A673 (cell line): Measurements from ENCODE around the gene ELK3. TPM values are rescaled to one million over a fixed set of nuclear protein-coding genes. Genes with fewer than 3 reads are reported as not detected.

Experiments
- BruUV-seq: library from RNA; stranded (reverse); fragments of 400-500 nt; replicated peaks from 2 replicates; lab custom pipeline; 2021; lab: Mats Ljungman, UMichigan
- CTCF ChIA-PET: fragments of 300-600 bp; sonication (Branson Sonifier 250); formaldehyde crosslinking; loops from one replicate; lab custom pipeline; 2022; ENCODE audit warnings: antibody characterized with exemption; lab: Charles Lee
- POLR2A ChIA-PET: fragments of 300-600 bp; sonication (Branson Sonifier 250); formaldehyde crosslinking; loops from one replicate; lab custom pipeline; 2022; ENCODE audit warnings: antibody characterized with exemption; ENCODE audit not compliant: low non-redundant PET; lab: Charles Lee
- DNase-seq: peaks from one replicate; pipeline ENCODE4 v3.0.0-alpha.2; 2015; ENCODE audit warnings: low spot score
- H3K27ac ChIP-seq: fragments of 200-600 bp; sonication (generic); 2 replicates; pipeline ENCODE4 v1.5.1; 2016; ENCODE audit warnings: mixed run types, low read depth, mild to moderate bottlenecking, mixed read lengths, antibody characterized with exemption, low read length; ENCODE audit not compliant: poor library complexity, severe bottlenecking
- H3K27me3 ChIP-seq: fragments of 200-600 bp; sonication (generic); replicated peaks from 2 replicates; pipeline ENCODE4 v1.6.1; 2017; ENCODE audit warnings: mixed run types, low read depth, mild to moderate bottlenecking, mixed read lengths, antibody characterized with exemption, low read length; ENCODE audit not compliant: insufficient read depth, poor library complexity
- H3K36me3 ChIP-seq: fragments of 200-600 bp; sonication (generic); 2 replicates; pipeline ENCODE4 v1.6.1; 2016; ENCODE audit warnings: mixed run types, mild to moderate bottlenecking, mixed read lengths, antibody characterized with exemption, low read length; ENCODE audit not compliant: insufficient read depth, poor library complexity, severe bottlenecking
- H3K4me1 ChIP-seq: fragments of 200-600 bp; sonication (generic); 2 replicates; pipeline ENCODE4 v1.6.1; 2017; ENCODE audit warnings: mixed run types, mild to moderate bottlenecking, mixed read lengths, antibody characterized with exemption, low read length; ENCODE audit not compliant: insufficient read depth, poor library complexity, severe bottlenecking
- H3K4me3 ChIP-seq: fragments of 200-600 bp; sonication (generic); 2 replicates; pipeline ENCODE4 v1.5.1; 2016; ENCODE audit warnings: low read depth, mixed run types, mild to moderate bottlenecking, mixed read lengths, low read length; ENCODE audit not compliant: poor library complexity, severe bottlenecking
- H3K9me3 ChIP-seq: fragments of 200-600 bp; sonication (generic); 2 replicates; pipeline ENCODE4 v1.6.1; 2016; ENCODE audit warnings: mixed run types, low read depth, mild to moderate bottlenecking, mixed read lengths, antibody characterized with exemption, low read length; ENCODE audit not compliant: poor library complexity, severe bottlenecking
- EZH2 ChIP-seq: fragments of 200-600 bp; sonication (generic); IDR thresholded peaks from 2 replicates; pipeline ENCODE4 v1.6.1; 2017; ENCODE audit warnings: borderline replicate concordance, low read depth, mild to moderate bottlenecking, mixed read lengths, antibody characterized with exemption, low read length; ENCODE audit not compliant: poor library complexity, severe bottlenecking
- intact Hi-C: fragments of 100-400 bp; cut with micrococcal nuclease; formaldehyde crosslinking; loops from one replicate; pipeline ENCODE4 v1.10.0; 2022; ENCODE audit not compliant: unreplicated experiment
- total RNA-seq: library from RNA; stranded (reverse); gene quantifications from 2 replicates; pipeline ENCODE4 v1.2.3, GENCODE V29; 2021
- TF ChIP-seq, protein P1 (sequence below): fragments of 300-800, 200-600 bp; sonication (generic); conservative IDR thresholded peaks from 2 replicates; pipeline ENCODE4 v1.5.1; 2017; ENCODE audit warnings: low read depth, mild to moderate bottlenecking, antibody characterized with exemption, low read length, moderate library complexity, mixed read lengths

The ELK3 gene
- total RNA-seq, 1 experiment from 2014 or later, result 62.1 TPM

- peaks cover 51% of the 10 kb centered on the region for H3K4me1 ChIP-seq
- no peak overlapping the region for H3K4me3 ChIP-seq
- intact Hi-C loops, result no loop called here
- no TSS peak for BruUV-seq
- no peaks in the 10 kb centered on the region for H3K36me3 ChIP-seq
- H3K9me3 ChIP-seq, result peaks cover 5% of the 10 kb centered on the region
- H3K27ac ChIP-seq, result no peak overlapping the region
- ChIA-PET CTCF (interaction anchor here (0.6 kb wide), 1 partner anchor 51 kb away, joined by 3 read pairs; no protein-coding TSS in a partner anchor), POLR2A (no interaction called here)
- H3K27me3 ChIP-seq, result no peaks in the 10 kb centered on the region
- no peak for TF ChIP-seq EZH2
- TF ChIP-seq, protein P1, sequence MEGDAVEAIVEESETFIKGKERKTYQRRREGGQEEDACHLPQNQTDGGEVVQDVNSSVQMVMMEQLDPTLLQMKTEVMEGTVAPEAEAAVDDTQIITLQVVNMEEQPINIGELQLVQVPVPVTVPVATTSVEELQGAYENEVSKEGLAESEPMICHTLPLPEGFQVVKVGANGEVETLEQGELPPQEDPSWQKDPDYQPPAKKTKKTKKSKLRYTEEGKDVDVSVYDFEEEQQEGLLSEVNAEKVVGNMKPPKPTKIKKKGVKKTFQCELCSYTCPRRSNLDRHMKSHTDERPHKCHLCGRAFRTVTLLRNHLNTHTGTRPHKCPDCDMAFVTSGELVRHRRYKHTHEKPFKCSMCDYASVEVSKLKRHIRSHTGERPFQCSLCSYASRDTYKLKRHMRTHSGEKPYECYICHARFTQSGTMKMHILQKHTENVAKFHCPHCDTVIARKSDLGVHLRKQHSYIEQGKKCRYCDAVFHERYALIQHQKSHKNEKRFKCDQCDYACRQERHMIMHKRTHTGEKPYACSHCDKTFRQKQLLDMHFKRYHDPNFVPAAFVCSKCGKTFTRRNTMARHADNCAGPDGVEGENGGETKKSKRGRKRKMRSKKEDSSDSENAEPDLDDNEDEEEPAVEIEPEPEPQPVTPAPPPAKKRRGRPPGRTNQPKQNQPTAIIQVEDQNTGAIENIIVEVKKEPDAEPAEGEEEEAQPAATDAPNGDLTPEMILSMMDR, result no peak
- DNase-seq, result no peak
Observed at GRCh38 chr12:96208346-96208745, 14.2 kb downstream of the ELK3 start.

DNA sequence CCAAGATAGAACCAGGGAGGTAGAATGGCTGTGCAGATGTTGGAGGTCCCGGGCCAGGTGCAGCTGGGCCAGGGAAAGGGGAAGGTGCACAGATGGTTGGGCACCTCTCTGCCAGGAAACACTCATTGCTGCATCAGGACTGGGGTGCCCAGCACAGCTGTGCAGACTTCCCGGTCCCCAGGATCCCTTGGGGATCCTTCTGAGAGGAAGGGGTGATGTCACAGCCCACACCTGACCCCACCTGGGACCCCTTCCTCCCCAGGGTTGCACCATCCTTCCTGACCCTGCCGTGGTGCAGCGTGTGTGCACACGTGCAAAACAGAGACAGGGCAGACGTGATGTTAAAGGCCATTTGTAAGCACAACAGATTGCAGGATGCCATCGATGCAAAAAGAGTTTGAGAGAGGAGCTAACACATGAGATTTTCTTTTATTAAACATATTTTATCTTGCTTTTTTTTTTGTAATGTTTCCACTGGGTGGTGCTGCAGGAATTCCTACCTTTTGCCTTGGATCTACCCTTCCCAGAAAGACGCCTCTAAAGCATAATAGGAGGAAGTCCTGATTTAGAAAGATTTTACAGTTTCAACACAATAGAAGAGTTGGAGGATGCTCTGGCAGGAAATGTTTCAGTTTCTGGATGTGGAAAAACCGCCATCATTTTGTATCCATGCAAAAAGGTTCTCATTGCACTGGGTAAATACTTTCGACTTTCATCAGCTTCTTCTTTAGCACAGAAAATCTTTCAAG is 14.8 kb downstream of the ELK3 start:
- Histone ChIP-seq H3K4me3 (no peak overlapping the region), H3K27ac (no peak overlapping the region), H3K4me1 (peaks cover 51% of the 10 kb centered on the region), H3K36me3 (no peaks in the 10 kb centered on the region), H3K9me3 (peaks cover 4% of the 10 kb centered on the region), H3K27me3 (no peaks in the 10 kb centered on the region)
- BruUV-seq, result no TSS peak
- DNase-seq, result no peak
- POLR2A ChIA-PET, result no interaction called here
- CTCF ChIA-PET, result interaction anchor here (0.6 kb wide), 1 partner anchor 52 kb away, joined by 3 read pairs; no protein-coding TSS in a partner anchor
- intact Hi-C loops, result no loop called here
- TF ChIP-seq, protein P1, result peak; percentile 32; the same call in 1 of the 2 replicates
- no peak for TF ChIP-seq EZH2

DNA sequence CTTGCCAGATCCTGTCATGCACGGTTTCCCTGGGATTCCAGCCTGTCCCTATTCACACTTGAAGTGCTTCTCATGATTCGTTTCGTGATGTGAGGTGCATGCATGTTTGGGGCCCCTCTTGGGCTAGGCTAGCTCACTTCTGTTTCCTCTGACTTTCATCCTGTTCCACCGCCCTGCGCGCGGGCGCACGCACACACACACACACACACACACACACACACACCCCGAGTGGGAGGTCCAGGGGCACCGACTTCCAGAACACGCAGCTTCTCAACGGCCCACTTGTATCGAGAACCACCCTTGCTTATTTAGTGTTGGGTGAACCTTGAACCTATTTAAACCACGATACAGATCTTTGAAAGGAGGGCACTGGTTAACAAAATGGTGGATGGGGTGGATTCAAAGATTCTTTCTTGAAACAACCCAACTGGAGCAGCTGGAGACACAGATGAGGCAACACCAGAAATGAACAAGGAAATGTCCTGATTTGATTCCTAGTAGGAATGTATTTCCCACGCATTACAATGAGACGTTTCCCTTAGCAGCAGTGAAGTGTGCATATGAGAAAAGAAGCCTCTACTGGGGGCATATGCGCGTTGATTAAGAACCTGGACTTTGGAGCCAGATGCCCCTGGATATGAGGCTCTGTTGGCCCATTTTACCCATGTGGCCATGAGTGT is 16.3 kb downstream of the ELK3 start:
- Histone ChIP-seq H3K36me3 (no peaks in the 10 kb centered on the region), H3K27ac (peak overlapping the region; percentile 41), H3K27me3 (no peaks in the 10 kb centered on the region), H3K4me3 (no peak overlapping the region), H3K4me1 (peaks cover 51% of the 10 kb centered on the region), H3K9me3 (no peaks in the 10 kb centered on the region)
- ChIA-PET CTCF (interaction anchor here (0.5 to 0.6 kb wide), 2 partner anchors 281 to 739 kb away, joined by 3 read pairs; no protein-coding TSS in a partner anchor), POLR2A (interaction anchor here (0.6 kb wide), 2 partner anchors 13 to 48 kb away, joined by 4 to 5 read pairs; no protein-coding TSS in a partner anchor)
- TF ChIP-seq, protein P1, result no peak
- no peak for TF ChIP-seq EZH2
- no TSS peak for BruUV-seq
- intact Hi-C loops, result no loop called here
- peak; percentile 24 for DNase-seq
